OCI-LY7 (cell line): ENCODE measurements around the gene CHRNA3.

Source experiments
- CTCF ChIP-seq: fragments of 200-600 bp; sonication (generic); conservative IDR thresholded peaks from 2 replicates; pipeline ENCODE4 v1.5.1; 2014; ENCODE audit warnings: mild to moderate bottlenecking, antibody characterized with exemption, low read length, moderate library complexity, mixed read lengths
- EZH2phosphoT487 ChIP-seq: fragments of 200-600 bp; sonication (generic); IDR thresholded peaks from 2 replicates; pipeline ENCODE4 v1.6.1; 2018; ENCODE audit warnings: low read depth, borderline replicate concordance, mild to moderate bottlenecking, mixed run types, antibody characterized with exemption, low read length, moderate library complexity, mixed read lengths

- TF ChIP-seq CTCF: no peak
- TF ChIP-seq EZH2phosphoT487: no peak
Observed at GRCh38 chr15:78633348-78633747, 12.6 kb upstream of the CHRNA3 start.
